ENCODE measurements around the gene ERP27. TPM values are rescaled to one million over a fixed set of nuclear protein-coding genes. Genes with fewer than 3 reads are reported as not detected.

Gene ERP27
- total RNA-seq, 2 experiments from 2014 or later: 10.1 to 11.8 TPM

GRCh38 chr12:14957551-14958168 lies 19.3 kb upstream of the ERP27 start:
- peak overlapping the region; percentile 98 for H3K4me3 Mint-ChIP-seq
- H3K4me1 Mint-ChIP-seq: peaks cover 44% of the 10 kb centered on the region
- H3K27ac Mint-ChIP-seq: peak overlapping the region; percentile 99
- ATAC-seq (ENCODE audit: low read depth) (no peak), DNase-seq (no peak)
- H3K9me3 Mint-ChIP-seq: no peaks in the 10 kb centered on the region
- H3K27me3 Mint-ChIP-seq: no peaks in the 10 kb centered on the region
- POLR2A ChIA-PET: interaction anchor here (0.6 to 8.2 kb wide), 7 partner anchors 9 to 592 kb away, joined by 3 to 186 read pairs (median 5); partner anchors contain the start of genes ATF7IP, C12orf60 and WBP11
- H3K36me3 Mint-ChIP-seq: peaks cover 46% of the 10 kb centered on the region

GRCh38 chr12:14956905-14957304 lies 18.6 kb upstream of the ERP27 start:
- no peaks in the 10 kb centered on the region for H3K27me3 Mint-ChIP-seq
- peaks cover 53% of the 10 kb centered on the region for H3K36me3 Mint-ChIP-seq
- no peak for DNase-seq

GRCh38 chr12:14956024-14956891 lies 17.9 kb upstream of the ERP27 start:
- Mint-ChIP-seq H3K9me3 (no peaks in the 10 kb centered on the region), H3K36me3 (peaks cover 55% of the 10 kb centered on the region), H3K4me3 (peak overlapping the region; percentile 98), H3K27ac (peak overlapping the region; percentile 81), H3K27me3 (no peaks in the 10 kb centered on the region), H3K4me1 (peaks cover 57% of the 10 kb centered on the region)
- POLR2A ChIA-PET: interaction anchor here (0.9 to 8.2 kb wide), 5 partner anchors 8 to 591 kb away, joined by 3 to 186 read pairs (median 5); partner anchors contain the start of gene ATF7IP
- ATAC-seq (ENCODE audit: low read depth) (no peak), DNase-seq (no peak)

More at GRCh38 chr12:14956905-14957304, 18.6 kb upstream of the ERP27 start:
- Mint-ChIP-seq H3K27ac (peak overlapping the region; percentile 81), H3K4me3 (peak overlapping the region; percentile 98), H3K4me1 (peaks cover 51% of the 10 kb centered on the region), H3K9me3 (no peaks in the 10 kb centered on the region)
- no peak for ATAC-seq (ENCODE audit: low read depth)
- POLR2A ChIA-PET: interaction anchor here (0.6 to 8.2 kb wide), 5 partner anchors 9 to 570 kb away, joined by 3 to 186 read pairs (median 5); a partner anchor contains a TSS

- Mint-ChIP-seq H3K27ac (peak overlapping the region; percentile 89), H3K9me3 (no peaks in the 10 kb centered on the region), H3K4me1 (peaks cover 71% of the 10 kb centered on the region), H3K27me3 (no peaks in the 10 kb centered on the region), H3K4me3 (peak overlapping the region; percentile 91), H3K36me3 (peaks cover 58% of the 10 kb centered on the region)
- ATAC-seq (ENCODE audit: low read depth) (no peak), DNase-seq (no peak)
- POLR2A ChIA-PET: interaction anchor here (0.8 to 2.9 kb wide), 9 partner anchors 8 to 189 kb away, joined by 3 to 31 read pairs (median 4); partner anchors contain the start of gene ARHGDIB
Observed at GRCh38 chr12:14954269-14954668, 15.9 kb upstream of the ERP27 start.

GRCh38 chr12:14953752-14954151 lies 15.4 kb upstream of the ERP27 start:
- peak overlapping the region; percentile 91 for H3K4me3 Mint-ChIP-seq
- POLR2A ChIA-PET: interaction anchor here (0.8 to 2.9 kb wide), 8 partner anchors 8 to 188 kb away, joined by 3 to 31 read pairs (median 4); partner anchors contain the start of gene ARHGDIB
- no peaks in the 10 kb centered on the region for H3K27me3 Mint-ChIP-seq
- DNase-seq (no peak), ATAC-seq (ENCODE audit: low read depth) (no peak)
- peaks cover 58% of the 10 kb centered on the region for H3K36me3 Mint-ChIP-seq
- peaks cover 74% of the 10 kb centered on the region for H3K4me1 Mint-ChIP-seq
- H3K9me3 Mint-ChIP-seq: no peaks in the 10 kb centered on the region
- H3K27ac Mint-ChIP-seq: peak overlapping the region; percentile 89

GRCh38 chr12:14952299-14952921 lies 14.1 kb upstream of the ERP27 start:
- ATAC-seq (ENCODE audit: low read depth): peak; percentile 63
- H3K9me3 Mint-ChIP-seq: no peaks in the 10 kb centered on the region
- H3K27ac Mint-ChIP-seq: peak overlapping the region; percentile 98
- POLR2A ChIA-PET: interaction anchor here (0.5 to 2.9 kb wide), 11 partner anchors 10 to 182 kb away, joined by 3 to 31 read pairs (median 5); partner anchors contain the start of genes ARHGDIB, C12orf60 and WBP11
- no peaks in the 10 kb centered on the region for H3K27me3 Mint-ChIP-seq
- no peak for DNase-seq
- H3K4me1 Mint-ChIP-seq: peaks cover 76% of the 10 kb centered on the region
- H3K4me3 Mint-ChIP-seq: peak overlapping the region; percentile 91
- peaks cover 57% of the 10 kb centered on the region for H3K36me3 Mint-ChIP-seq

- H3K36me3 Mint-ChIP-seq: peaks cover 62% of the 10 kb centered on the region
- no peak for DNase-seq
- peaks cover 75% of the 10 kb centered on the region for H3K4me1 Mint-ChIP-seq
- no peak for ATAC-seq (ENCODE audit: low read depth)
- no peaks in the 10 kb centered on the region for H3K27me3 Mint-ChIP-seq
- H3K4me3 Mint-ChIP-seq: peak overlapping the region; percentile 91
- no peaks in the 10 kb centered on the region for H3K9me3 Mint-ChIP-seq
- POLR2A ChIA-PET: interaction anchor here (0.5 to 2.9 kb wide), 10 partner anchors 10 to 181 kb away, joined by 3 to 31 read pairs (median 5); partner anchors contain the start of gene ARHGDIB
- H3K27ac Mint-ChIP-seq: peak overlapping the region; percentile 98
Observed at GRCh38 chr12:14951851-14952250, 13.5 kb upstream of the ERP27 start.

GRCh38 chr12:14950982-14951746 lies 12.8 kb upstream of the ERP27 start:
- no peaks in the 10 kb centered on the region for H3K27me3 Mint-ChIP-seq
- peaks cover 79% of the 10 kb centered on the region for H3K4me1 Mint-ChIP-seq
- DNase-seq: no peak
- H3K9me3 Mint-ChIP-seq: no peaks in the 10 kb centered on the region
- peak overlapping the region; percentile 91 for H3K4me3 Mint-ChIP-seq
- POLR2A ChIA-PET: interaction anchor here (1.0 to 2.9 kb wide), 7 partner anchors 8 to 177 kb away, joined by 3 to 31 read pairs (median 5); partner anchors contain the start of gene ARHGDIB
- peak overlapping the region; percentile 98 for H3K27ac Mint-ChIP-seq
- peaks cover 66% of the 10 kb centered on the region for H3K36me3 Mint-ChIP-seq
- ATAC-seq (ENCODE audit: low read depth): no peak

GRCh38 chr12:14950421-14950820 lies 12.1 kb upstream of the ERP27 start:
- Mint-ChIP-seq H3K36me3 (peaks cover 73% of the 10 kb centered on the region), H3K27ac (peak overlapping the region; percentile 95), H3K4me1 (peaks cover 78% of the 10 kb centered on the region), H3K9me3 (no peaks in the 10 kb centered on the region), H3K4me3 (peak overlapping the region; percentile 87), H3K27me3 (no peaks in the 10 kb centered on the region)
- no peak for DNase-seq
- ATAC-seq (ENCODE audit: low read depth): no peak
- POLR2A ChIA-PET: interaction anchor here (0.6 to 1.5 kb wide), 6 partner anchors 9 to 179 kb away, joined by 3 to 8 read pairs (median 4); partner anchors contain the start of gene ARHGDIB

GRCh38 chr12:14949631-14950030 lies 11.3 kb upstream of the ERP27 start:
- peaks cover 80% of the 10 kb centered on the region for H3K36me3 Mint-ChIP-seq
- ATAC-seq (ENCODE audit: low read depth) (no peak), DNase-seq (no peak)
- peaks cover 81% of the 10 kb centered on the region for H3K4me1 Mint-ChIP-seq
- no peaks in the 10 kb centered on the region for H3K27me3 Mint-ChIP-seq
- peak overlapping the region; percentile 87 for H3K4me3 Mint-ChIP-seq
- POLR2A ChIA-PET: interaction anchor here (2.6 to 3.6 kb wide), 2 partner anchors 9 to 13 kb away, joined by 26 to 28 read pairs; partner anchors contain the start of gene ARHGDIB
- peak overlapping the region; percentile 95 for H3K27ac Mint-ChIP-seq
- H3K9me3 Mint-ChIP-seq: no peaks in the 10 kb centered on the region

GRCh38 chr12:14948672-14949071 lies 10.3 kb upstream of the ERP27 start:
- H3K4me1 Mint-ChIP-seq: peaks cover 72% of the 10 kb centered on the region
- ATAC-seq (ENCODE audit: low read depth) (peak; percentile 92), DNase-seq (no peak)
- no peaks in the 10 kb centered on the region for H3K27me3 Mint-ChIP-seq
- H3K36me3 Mint-ChIP-seq: peaks cover 72% of the 10 kb centered on the region
- H3K27ac Mint-ChIP-seq: peak overlapping the region; percentile 95
- H3K4me3 Mint-ChIP-seq: peak overlapping the region; percentile 87
- POLR2A ChIA-PET: interaction anchor here (0.6 to 3.6 kb wide), 8 partner anchors 10 to 178 kb away, joined by 3 to 28 read pairs (median 8); partner anchors contain the start of genes ARHGDIB and ERP27
- no peaks in the 10 kb centered on the region for H3K9me3 Mint-ChIP-seq

- H3K27ac Mint-ChIP-seq: peak overlapping the region; percentile 85
- no peaks in the 10 kb centered on the region for H3K27me3 Mint-ChIP-seq
- peaks cover 75% of the 10 kb centered on the region for H3K36me3 Mint-ChIP-seq
- H3K9me3 Mint-ChIP-seq: no peaks in the 10 kb centered on the region
- ATAC-seq (ENCODE audit: low read depth) (no peak), DNase-seq (no peak)
- POLR2A ChIA-PET: interaction anchor here (2.6 to 3.6 kb wide), 2 partner anchors 12 to 15 kb away, joined by 26 to 28 read pairs; partner anchors contain the start of gene ARHGDIB
- H3K4me1 Mint-ChIP-seq: peaks cover 63% of the 10 kb centered on the region
- no peak overlapping the region for H3K4me3 Mint-ChIP-seq
Observed at GRCh38 chr12:14946861-14947260, 8.5 kb upstream of the ERP27 start.
